Measurements from ENCODE around the gene POLD4.

The POLD4 gene

GRCh38 chr11:67392183-67392715 is 38.9 kb upstream of the POLD4 start:
- TF ChIP-seq ZFX (IDR thresholded peaks at IDR 0.05) (no peak), CTCF (conservative IDR thresholded peaks at IDR 0.05) (no peak)
- peak overlapping the region; percentile 93 for H3K27ac ChIP-seq

DNA sequence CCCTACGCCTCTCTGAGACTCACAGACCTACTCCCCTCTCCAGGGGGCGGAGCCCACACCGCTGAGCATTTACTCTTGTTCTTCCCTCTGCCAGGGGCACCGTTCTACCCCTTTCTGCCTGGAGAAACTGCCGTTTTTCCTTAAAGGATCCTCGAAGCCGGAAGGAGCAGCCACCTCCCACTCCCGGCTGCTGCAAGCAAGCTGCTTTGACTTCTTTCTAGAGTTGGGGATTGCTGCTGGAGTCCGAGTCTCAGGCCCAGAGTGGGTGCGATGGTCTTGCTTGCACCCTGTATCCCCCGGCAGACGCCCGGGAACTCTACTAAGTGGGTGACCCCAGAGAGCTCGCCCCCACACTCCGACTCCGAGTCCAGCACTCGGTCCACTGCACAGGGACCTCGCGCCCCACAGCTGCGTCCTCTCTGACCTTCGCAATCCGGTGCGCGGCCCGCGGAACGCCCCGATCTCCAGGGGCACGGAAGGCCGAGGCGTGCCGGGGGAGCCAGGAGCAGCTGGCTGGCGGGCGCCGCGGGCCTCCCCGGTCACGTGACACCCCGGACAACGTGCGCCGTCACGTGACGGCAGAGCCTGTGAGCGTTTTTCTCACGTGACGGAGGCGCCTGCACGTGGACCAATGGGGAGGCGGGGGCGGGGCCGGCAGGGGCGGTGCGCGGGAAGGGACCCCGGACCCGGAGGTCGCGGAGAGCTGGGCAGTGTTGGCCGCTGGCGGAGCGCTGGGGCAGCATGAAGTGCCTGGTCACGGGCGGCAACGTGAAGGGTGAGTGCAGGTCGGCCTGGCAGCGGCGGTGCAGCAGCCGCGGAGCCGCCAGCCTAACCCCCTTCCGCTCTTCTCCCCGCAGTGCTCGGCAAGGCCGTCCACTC is 38.2 kb upstream of the POLD4 start, which contains the start of gene RAD9A:
TSS of gene RAD9A (plus strand) at position 683 of the 879 bp plus-strand sequence. CDS start at position 742, 59 bp downstream.
- H3K27ac ChIP-seq: peak within 1 kb of the TSS; percentile 93
- peak; percentile 83; the same call in 1 of the 2 replicates for TF ChIP-seq ZFX (IDR thresholded peaks at IDR 0.05)
- no peak for TF ChIP-seq CTCF (conservative IDR thresholded peaks at IDR 0.05)

- TF ChIP-seq CTCF (conservative IDR thresholded peaks at IDR 0.05): no peak
- no peak for TF ChIP-seq ZFX (IDR thresholded peaks at IDR 0.05)
- H3K27ac ChIP-seq: peak overlapping the region; percentile 93
These were observed 37.6 kb upstream of the POLD4 start for GRCh38 chr11:67390947-67391303.

- H3K27ac ChIP-seq: no peak overlapping the region
- TF ChIP-seq CTCF (conservative IDR thresholded peaks at IDR 0.05) (no peak; the same call in 1 of the 2 replicates), ZFX (IDR thresholded peaks at IDR 0.05) (no peak)
These were observed 36.1 kb upstream of the POLD4 start for GRCh38 chr11:67389477-67389876.

- H3K27ac ChIP-seq: no peak overlapping the region
- TF ChIP-seq CTCF (conservative IDR thresholded peaks at IDR 0.05): no peak
- no peak for TF ChIP-seq ZFX (IDR thresholded peaks at IDR 0.05)
These were observed 34.2 kb upstream of the POLD4 start for GRCh38 chr11:67387518-67387917.

GRCh38 chr11:67387069-67387468 is 33.7 kb upstream of the POLD4 start:
- no peak overlapping the region for H3K27ac ChIP-seq
- no peak for TF ChIP-seq ZFX (IDR thresholded peaks at IDR 0.05)
- no peak for TF ChIP-seq CTCF (conservative IDR thresholded peaks at IDR 0.05)

DNA sequence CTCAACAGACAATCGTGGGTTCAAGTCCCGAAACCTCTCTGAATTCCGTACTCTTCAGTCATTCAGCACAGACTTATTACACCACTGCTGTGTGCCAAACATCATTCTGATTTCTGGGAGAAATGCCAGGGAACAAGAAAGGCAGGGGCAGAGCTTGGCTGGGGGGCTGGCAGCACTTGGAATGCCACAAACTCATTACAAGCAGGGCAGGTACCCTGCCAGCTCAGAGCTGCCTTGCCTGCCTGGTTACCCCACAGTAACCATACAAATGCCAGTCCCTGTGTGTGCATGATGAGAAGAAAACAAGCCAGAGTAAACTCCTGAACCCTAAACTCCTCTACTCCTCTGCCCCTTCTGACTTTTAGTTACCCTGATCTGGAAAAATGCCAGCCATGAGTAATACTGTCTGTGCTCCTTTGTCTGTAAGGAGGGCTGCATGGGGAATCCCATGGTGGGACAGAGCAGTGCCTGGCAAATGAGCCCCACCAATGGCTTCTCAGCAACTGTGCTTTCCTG is 31.6 kb upstream of the POLD4 start:
- no peak for TF ChIP-seq CTCF (conservative IDR thresholded peaks at IDR 0.05)
- TF ChIP-seq ZFX (IDR thresholded peaks at IDR 0.05): no peak
- no peak overlapping the region for H3K27ac ChIP-seq

All from C4-2B (cell line).